Caki2 (cell line): ENCODE results near the gene ZBTB20. TPM values are rescaled to one million over a fixed set of nuclear protein-coding genes. Genes with fewer than 3 reads are reported as not detected.

Source experiments
- DNase-seq: peaks from one replicate; pipeline ENCODE4 v3.0.0-alpha.2; 2015; ENCODE audit warnings: low read depth
- in situ Hi-C: cut with HindIII; loops from 2 replicates; pipeline ENCODE4 v1.10.0; 2016; ENCODE audit warnings: low sequenced_read_pairs, low pct_unique_long_range_greater_than_20kb, mixed read lengths
- total RNA-seq: library from RNA; depleted of rRNA; stranded (reverse); fragments of >200 nt; shearing (Covaris generic); gene quantifications from 2 replicates; pipeline ENCODE4 v1.2.3, GENCODE V29; 2014; ENCODE audit warnings: low replicate concordance

Gene ZBTB20
- total RNA-seq, 1 experiment from 2014 or later, result 10.0 TPM

GRCh38 chr3:114622001-114622400 is 525.1 kb downstream of the ZBTB20 start:
- no peak for DNase-seq
- in situ Hi-C loops, result no loop called here

GRCh38 chr3:114619771-114620170 is 527.3 kb downstream of the ZBTB20 start:
- in situ Hi-C loops, result no loop called here

GRCh38 chr3:114615523-114616085 is 531.5 kb downstream of the ZBTB20 start:
- in situ Hi-C loops, result no loop called here
- no peak for DNase-seq

More at GRCh38 chr3:114619771-114620170, 527.3 kb downstream of the ZBTB20 start:
- no peak for DNase-seq

- no peak for DNase-seq
- in situ Hi-C loops, result no loop called here
Measured at GRCh38 chr3:114609973-114610630, 537.0 kb downstream of the ZBTB20 start.

GRCh38 chr3:114608293-114608692 is 538.8 kb downstream of the ZBTB20 start:
- in situ Hi-C loops, result no loop called here
- no peak for DNase-seq

- no peak for DNase-seq
- in situ Hi-C loops, result no loop called here
Measured at GRCh38 chr3:114606336-114606735, 540.8 kb downstream of the ZBTB20 start.

GRCh38 chr3:114600571-114600970 is 546.5 kb downstream of the ZBTB20 start:
- no peak for DNase-seq
- in situ Hi-C loops, result no loop called here

- in situ Hi-C loops, result no loop called here
- DNase-seq, result no peak
Measured at GRCh38 chr3:114597871-114598270, 549.2 kb downstream of the ZBTB20 start.

GRCh38 chr3:114597012-114597411 is 550.1 kb downstream of the ZBTB20 start:
- DNase-seq, result no peak
- in situ Hi-C loops, result no loop called here

- no peak for DNase-seq
- in situ Hi-C loops, result no loop called here
Measured at GRCh38 chr3:114596147-114596546, 550.9 kb downstream of the ZBTB20 start.

- in situ Hi-C loops, result no loop called here
- no peak for DNase-seq
Measured at GRCh38 chr3:114595522-114596028, 551.5 kb downstream of the ZBTB20 start.

- DNase-seq, result no peak
Measured at GRCh38 chr3:114590309-114591047, 556.6 kb downstream of the ZBTB20 start.

GRCh38 chr3:114587986-114588385 is 559.1 kb downstream of the ZBTB20 start:
- DNase-seq, result no peak
- in situ Hi-C loops, result no loop called here

More at GRCh38 chr3:114590309-114591047, 556.6 kb downstream of the ZBTB20 start:
- in situ Hi-C loops, result no loop called here

- in situ Hi-C loops, result no loop called here
- DNase-seq, result no peak
Measured at GRCh38 chr3:114586119-114586518, 561.0 kb downstream of the ZBTB20 start.

GRCh38 chr3:114585687-114586086 is 561.4 kb downstream of the ZBTB20 start:
- no peak for DNase-seq
- in situ Hi-C loops, result no loop called here

GRCh38 chr3:114584734-114585371 is 562.2 kb downstream of the ZBTB20 start:
- in situ Hi-C loops, result no loop called here
- DNase-seq, result no peak

GRCh38 chr3:114582929-114583328 is 564.2 kb downstream of the ZBTB20 start:
- DNase-seq, result no peak
- in situ Hi-C loops, result no loop called here

- in situ Hi-C loops, result no loop called here
- DNase-seq, result no peak
Measured at GRCh38 chr3:114572364-114573062, 574.6 kb downstream of the ZBTB20 start.
